HG03439 (cell line): Measurements from ENCODE around the gene APOA1.
A peak's percentile ranks its signal among the peaks of the same experiment; 100 is the strongest.

Experiments
- ATAC-seq: cut with Tn5 transposase; IDR thresholded peaks from one replicate; pipeline ENCODE4 v1.9.1; 2021; ENCODE audit warnings: mild to moderate bottlenecking, moderate library complexity; ENCODE audit not compliant: unreplicated experiment

The APOA1 gene

DNA sequence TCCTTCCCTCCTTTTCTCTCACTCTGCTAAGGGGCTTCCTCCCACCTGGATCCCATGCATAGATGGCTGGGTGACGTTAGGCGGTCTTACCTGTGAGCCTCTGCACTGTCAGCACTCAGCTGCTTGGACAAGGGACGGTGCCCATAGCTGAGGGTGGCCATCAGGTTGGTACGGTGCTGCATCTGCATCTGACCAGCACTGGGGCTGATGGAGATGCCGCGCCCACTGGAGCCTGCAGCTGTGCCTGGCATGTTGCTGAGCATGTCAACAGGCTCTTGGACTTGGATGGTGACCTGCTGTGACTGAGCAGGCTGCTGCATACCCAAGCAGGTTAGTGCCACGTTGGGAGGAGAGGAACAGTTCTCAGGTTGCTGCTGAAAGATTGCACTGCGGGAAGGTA is 21.8 kb upstream of the APOA1 start:
- no peak for ATAC-seq

GRCh38 chr11:116857936-116858335 is 20.5 kb upstream of the APOA1 start:
- no peak for ATAC-seq

GRCh38 chr11:116857316-116857715 is 19.9 kb upstream of the APOA1 start:
- ATAC-seq: no peak

DNA sequence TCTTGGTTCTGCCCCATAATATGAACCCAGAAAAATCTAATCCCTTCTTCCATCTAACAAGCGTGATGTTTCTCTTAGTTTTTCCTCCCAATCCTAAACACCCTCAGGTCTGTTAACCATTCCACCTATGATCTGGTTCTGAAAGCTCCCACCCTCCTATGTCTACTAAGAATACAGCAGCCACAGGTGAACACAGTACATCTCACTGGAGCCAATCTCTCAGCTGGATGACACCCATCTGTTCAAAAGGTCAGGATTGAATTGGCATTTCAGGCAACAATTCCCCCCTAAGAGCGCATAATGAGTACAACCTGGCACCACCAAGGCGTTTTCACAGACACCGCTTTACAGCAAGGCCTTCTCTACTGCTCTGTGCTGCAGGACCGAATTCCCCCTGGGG is 19.0 kb upstream of the APOA1 start:
- ATAC-seq: no peak

GRCh38 chr11:116855413-116855812 is 18.0 kb upstream of the APOA1 start:
- ATAC-seq: no peak

DNA sequence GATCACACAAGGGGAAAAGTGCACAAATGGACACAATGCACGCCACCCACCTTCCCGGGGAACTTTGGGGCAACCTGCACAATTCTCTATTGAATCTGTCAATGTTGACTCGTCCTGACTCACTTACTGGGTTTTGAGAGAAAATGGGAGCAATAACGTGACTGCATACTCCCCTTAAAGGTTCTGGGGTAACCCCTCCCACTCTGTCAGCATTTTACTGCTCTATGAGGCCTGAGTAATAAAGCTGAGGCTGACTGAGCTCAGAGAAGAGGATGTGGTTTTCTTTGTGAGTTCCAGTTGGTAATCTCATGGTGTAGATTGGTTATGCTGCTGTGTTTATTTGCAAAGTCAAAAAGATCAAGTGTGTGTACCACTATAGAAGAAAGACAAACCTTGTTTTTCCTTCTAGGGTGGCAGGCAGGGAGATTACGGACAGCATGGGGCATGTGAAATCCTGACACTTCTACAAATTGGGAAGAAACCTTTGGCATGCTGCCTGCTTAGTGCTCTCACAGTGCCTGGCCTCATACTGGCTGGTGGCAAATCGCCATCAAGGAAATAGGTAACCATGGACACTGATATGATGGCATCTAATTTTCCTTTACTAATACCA is 16.1 kb upstream of the APOA1 start:
- peak; percentile 93 for ATAC-seq

DNA sequence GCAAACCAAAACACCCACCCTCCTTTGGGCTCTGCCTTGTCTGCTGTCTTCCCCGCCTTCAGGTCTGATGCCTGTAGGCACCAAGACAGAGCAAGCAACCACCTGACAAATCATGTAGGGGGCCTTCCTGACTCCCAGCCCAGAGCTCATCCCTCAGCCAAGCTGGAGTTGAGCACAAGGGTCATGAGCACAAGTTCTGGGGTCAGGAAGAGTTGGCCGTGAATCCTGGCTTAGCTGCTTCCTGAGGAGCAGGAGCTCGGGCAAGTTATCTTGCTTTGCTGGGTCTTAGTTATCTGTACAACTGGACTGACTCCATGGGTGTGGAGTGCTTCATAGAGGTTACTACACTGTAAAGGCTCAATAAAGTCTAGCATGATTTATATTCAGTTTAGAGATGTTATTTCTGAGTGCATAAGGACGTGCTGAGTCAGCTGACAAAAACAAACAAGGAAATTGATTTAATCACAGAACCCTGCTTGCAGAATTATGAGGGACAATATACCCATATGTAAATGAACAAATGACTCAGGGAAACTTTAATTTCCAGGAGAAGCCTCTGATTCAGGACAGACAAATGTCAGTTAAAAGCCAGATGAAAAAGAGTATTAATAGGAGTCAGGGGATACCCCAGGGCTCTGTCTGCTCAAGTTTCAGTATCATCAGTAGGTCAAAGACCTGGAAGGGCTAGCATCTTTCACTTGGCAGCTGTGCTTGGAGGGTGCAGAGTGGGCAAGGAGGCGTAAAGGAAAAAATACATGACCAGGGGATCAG is 15.0 kb upstream of the APOA1 start:
- ATAC-seq: no peak

- ATAC-seq: no peak
Observed at GRCh38 chr11:116851626-116852025, 14.2 kb upstream of the APOA1 start.

GRCh38 chr11:116849486-116849885 is 12.1 kb upstream of the APOA1 start:
- no peak for ATAC-seq

DNA sequence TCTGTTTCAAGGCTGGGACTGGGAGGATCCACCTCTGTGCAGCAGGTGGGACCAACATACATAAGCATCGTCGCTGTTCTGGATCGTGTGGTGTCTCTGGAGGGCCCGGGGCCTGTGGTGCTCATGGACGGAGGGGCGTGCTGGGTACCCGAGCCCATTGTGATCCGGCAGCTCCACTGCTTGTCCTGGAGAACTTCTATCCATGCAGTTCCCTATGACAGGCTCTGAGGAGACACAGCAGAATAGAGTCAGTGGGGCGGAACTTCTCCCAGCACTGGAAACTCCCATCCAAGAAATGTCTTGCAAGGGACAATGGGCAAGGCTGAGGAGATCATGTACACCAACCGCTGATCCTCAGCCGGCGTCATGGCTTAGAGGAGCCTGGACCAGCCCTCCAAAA is 11.6 kb upstream of the APOA1 start:
- ATAC-seq: no peak

GRCh38 chr11:116847612-116848011 is 10.2 kb upstream of the APOA1 start:
- no peak for ATAC-seq

GRCh38 chr11:116844722-116845121 is 7.3 kb upstream of the APOA1 start:
- no peak for ATAC-seq

GRCh38 chr11:116843661-116844060 is 6.2 kb upstream of the APOA1 start:
- no peak for ATAC-seq

DNA sequence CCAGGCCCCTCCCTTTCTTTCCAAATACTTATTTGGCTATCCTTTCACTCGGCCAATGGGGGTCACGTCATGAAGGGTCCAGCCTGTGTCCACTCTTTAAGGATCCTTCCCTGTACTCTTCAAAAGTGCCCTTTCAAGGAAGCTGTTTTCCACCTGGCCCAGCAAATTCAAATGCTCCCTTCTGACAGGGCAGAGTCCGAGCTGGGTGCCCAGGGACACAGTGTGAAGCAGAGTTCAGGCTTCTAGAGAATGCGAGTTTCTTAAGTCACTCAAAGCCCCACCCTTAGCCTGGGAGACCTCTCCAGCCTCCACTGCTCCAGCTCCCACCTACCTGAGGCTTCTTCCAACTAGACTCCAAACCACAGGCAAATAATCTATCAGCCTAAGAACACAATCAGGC is 5.5 kb upstream of the APOA1 start:
- ATAC-seq: no peak

DNA sequence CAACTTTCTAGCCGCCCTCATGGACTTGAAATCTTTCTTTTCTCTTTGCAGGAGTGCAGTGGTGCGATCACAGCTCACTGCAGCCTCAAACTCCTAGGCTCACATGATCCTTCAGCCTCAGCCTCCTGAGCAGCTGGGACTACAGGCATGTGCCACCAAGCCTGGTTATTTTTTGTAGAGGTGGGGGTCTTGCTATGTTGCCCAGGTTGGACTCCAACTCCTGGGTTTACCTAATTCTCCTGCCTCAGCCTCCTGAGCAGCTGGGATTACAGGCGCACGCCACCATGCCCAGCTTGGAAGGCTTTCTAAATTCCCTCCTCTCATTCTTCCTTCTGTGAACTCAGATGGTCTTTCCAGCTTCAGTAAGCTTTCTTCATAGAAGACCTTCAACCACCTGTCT is 4.7 kb upstream of the APOA1 start:
- no peak for ATAC-seq

DNA sequence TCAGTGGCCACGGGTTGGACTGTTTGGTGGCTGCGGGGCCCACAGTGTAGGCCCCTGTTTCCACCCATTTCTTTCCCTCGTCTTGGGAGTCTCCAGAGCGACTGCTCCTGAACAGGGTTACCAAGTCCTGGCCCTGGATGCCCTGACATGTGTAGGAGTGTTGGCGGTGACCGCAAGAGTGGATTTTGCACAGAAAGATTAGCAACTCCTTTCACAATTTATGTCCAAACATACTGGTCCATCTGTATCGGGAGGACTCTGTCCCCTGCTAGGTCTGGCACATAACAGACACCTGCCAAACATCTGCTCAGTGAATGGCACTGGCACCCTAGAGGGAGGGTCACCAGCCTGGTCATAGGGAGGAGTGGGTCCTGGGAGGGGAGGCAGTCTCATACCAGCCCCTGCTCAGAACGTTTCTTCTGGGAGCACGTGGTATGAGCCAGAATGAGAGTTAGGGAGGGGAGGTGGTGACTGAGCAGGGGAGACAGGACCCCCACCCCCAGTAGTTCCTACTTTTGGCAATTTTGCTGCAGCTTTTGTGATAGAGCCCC is 3.4 kb upstream of the APOA1 start:
- no peak for ATAC-seq

GRCh38 chr11:116840224-116840745 is 2.9 kb upstream of the APOA1 start:
- no peak for ATAC-seq

GRCh38 chr11:116838321-116839084 is 1.1 kb upstream of the APOA1 start:
- ATAC-seq: no peak

DNA sequence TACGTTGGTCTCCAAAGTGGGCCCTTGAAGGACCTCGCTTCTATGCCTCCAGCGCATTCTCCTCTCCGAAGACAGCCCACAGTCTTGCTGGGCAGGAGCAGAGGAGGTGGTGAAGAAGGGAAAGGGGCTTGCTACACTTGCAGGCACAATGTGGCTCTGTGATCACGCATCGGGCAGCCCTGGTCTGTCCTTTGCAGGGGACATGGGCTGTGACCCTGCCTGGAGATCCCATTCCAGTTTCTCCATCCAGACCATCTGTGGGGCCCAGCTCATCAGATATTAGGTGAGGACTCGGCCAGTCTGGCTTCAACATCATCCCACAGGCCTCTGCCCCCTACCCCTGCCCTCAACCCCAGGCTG is 810 bp downstream of the APOA1 start:
- ATAC-seq: no peak

DNA sequence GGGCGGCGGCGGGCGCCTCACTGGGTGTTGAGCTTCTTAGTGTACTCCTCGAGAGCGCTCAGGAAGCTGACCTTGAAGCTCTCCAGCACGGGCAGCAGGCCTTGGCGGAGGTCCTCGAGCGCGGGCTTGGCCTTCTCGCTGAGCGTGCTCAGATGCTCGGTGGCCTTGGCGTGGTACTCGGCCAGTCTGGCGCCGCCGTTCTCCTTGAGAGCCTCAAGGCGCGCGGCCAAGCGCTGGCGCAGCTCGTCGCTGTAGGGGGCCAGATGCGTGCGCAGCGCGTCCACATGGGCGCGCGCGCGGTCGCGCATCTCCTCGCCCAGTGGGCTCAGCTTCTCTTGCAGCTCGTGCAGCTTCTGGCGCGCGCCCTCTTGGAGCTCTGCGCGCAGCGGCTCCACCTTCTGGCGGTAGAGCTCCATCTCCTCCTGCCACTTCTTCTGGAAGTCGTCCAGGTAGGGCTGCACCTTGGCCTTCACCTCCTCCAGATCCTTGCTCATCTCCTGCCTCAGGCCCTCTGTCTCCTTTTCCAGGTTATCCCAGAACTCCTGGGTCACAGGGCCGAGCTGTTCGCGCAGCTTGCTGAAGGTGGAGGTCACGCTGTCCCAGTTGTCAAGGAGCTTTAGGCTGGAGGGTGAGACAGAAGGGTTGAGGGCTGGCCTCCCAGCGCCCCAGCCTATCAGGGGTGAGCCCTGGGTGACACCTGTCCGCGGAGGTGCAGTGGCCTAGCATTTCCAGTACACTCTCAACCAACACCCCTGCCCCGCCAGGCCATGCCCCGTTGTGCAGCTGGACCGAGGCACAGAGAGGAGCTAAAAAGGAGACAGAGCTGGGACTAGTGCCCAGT is 1.4 kb downstream of the APOA1 start:
- peak; percentile 78 for ATAC-seq
